Pancreas (tissue), 10 donors: Measurements from ENCODE around the gene CREB3L4. TPM values are rescaled to one million over a fixed set of nuclear protein-coding genes. Genes with fewer than 3 reads are reported as not detected.

Source experiments
- ATAC-seq, 4 donors: fragments of 200-7000 bp; cut with Tn5 transposase; one replicate each; pipeline versions ENCODE4 v1.8.0 to v1.9.1; 2020; ENCODE audit warnings: mild to moderate bottlenecking in 4 of 4, moderate library complexity in 4 of 4
- DNase-seq, 6 donors: peaks; one replicate each; pipeline ENCODE4 v3.0.0-alpha.2; 2020
- FAIRE-seq: peaks from 2 replicates; lab custom pipeline; 2012; peaks lifted over from hg19 to GRCh38; lab: Jason Lieb, UNC
- H3K27ac ChIP-seq, 4 donors: fragments of 200-600 bp; sonication (generic); 1 replicate in 3 of 4; 2 replicates in 1 of 4; pipeline versions ENCODE4 v1.5.0 to v1.8.0; 2020
- H3K27me3 ChIP-seq, 4 donors: fragments of 200-600 bp; one replicate each; pipeline ENCODE4 v1.8.0; 2021
- H3K36me3 ChIP-seq, 3 donors: fragments of 200-600 bp; sonication (generic) in 1 of 3; one replicate each; pipeline versions ENCODE4 v1.5.0 to v1.8.0; 2020 to 2021
- H3K4me1 ChIP-seq, 3 donors: fragments of 200-600 bp; one replicate each; pipeline ENCODE4 v1.8.0; 2021
- H3K4me3 ChIP-seq, 4 donors: fragments of 200-600 bp; sonication (generic) in 2 of 4; one replicate each; pipeline versions ENCODE4 v1.5.0 to v1.8.0; 2020 to 2021
- H3K9me3 ChIP-seq, 4 donors: fragments of 200-600 bp; one replicate each; pipeline ENCODE4 v1.8.0; 2021
- WGBS, 2 donors: extraction: QIAGEN DNeasy Blood & Tissue Kit; methylation state at CpG; one replicate each; pipeline ENCODE4 v1.1.7; 2013; 5-methylcytosine and 5-hydroxymethylcytosine counted together
- intact Hi-C, 3 donors: fragments of 100-400 bp; cut with DNase I; formaldehyde crosslinking; loops; one replicate each; pipeline versions ENCODE4 v1.11.1 to v1.14.2; 2022
- polyA plus RNA-seq, 2 donors: library from polyadenylated mRNA; stranded (reverse); fragments of 200-250 nt; gene quantifications; one replicate each; pipeline ENCODE4 v1.2.3, GENCODE V29; 2013
- total RNA-seq, 6 donors: library from RNA; stranded (reverse); fragmentation: NEBNext Ultra II Directional in 4 of 6; extraction: Animal tissue kit (Norgen Biotek cat#: 25700) in 4 of 6; gene quantifications; one replicate each; pipeline versions ENCODE4 v1.2.1 to v1.2.4, GENCODE V29; 2021 to 2023
- TF ChIP-seq, protein P1 (sequence below), 4 donors: fragments of 200-600 bp; sonication (generic) in 3 of 4; IDR thresholded peaks; one replicate each; pipeline versions ENCODE4 v1.5.0 to v1.8.0; 2021; ENCODE audit warnings: antibody characterized with exemption in 4 of 4
- donor health status: healthy with polysubstance abuse.
- donor health status: DM: no; HTN: no; CAD: no; lungs with moderate emphysema.
- donor health status: DM: no; HTN: no; CAD: no.
- donor health status: control.
- donor health status: control.
- donor health status: Bipolar disorder and iron deficiency.
- donor health status: DM: yes; HTN: yes; CAD: no.
- donor health status: DM: no; HTN: no; CAD: no.
- donor health status: DM: no; HTN: no; CAD: no.
- donor health status: DM: yes; HTN: yes; CAD: no.

CREB3L4 gene
- total and polyA plus RNA-seq, 8 donors, result 6.5 to 19.6 (median 9.6) TPM

DNA sequence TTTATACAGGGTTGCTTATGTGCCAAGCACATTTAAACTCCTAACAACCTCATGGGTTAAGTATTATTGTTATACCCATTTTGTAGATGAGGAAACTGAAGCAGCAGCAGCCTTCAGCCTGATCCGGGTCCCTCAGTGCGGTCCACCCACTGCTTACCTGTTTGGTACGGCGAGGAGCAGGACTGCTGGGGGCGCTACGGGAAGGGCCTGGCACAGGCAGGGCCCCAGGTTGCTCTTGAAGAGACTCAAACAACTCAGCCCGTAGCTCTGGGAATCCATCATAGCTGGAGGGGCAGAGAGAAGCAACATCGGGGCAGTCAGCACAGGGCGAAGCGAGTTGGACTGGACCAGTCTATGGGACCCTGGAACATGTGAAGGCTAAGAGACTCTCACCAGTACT lies 30.4 kb upstream of the CREB3L4 start:
- DNase-seq, result no peak
- Histone ChIP-seq H3K36me3 (peaks cover 0 to 43% (median 33%) of the 10 kb centered on the region in 3 donors), H3K4me3 (no peak overlapping the region), H3K27me3 (no peaks in the 10 kb centered on the region), H3K27ac (no peak overlapping the region), H3K9me3 (no peaks in the 10 kb centered on the region), H3K4me1 (no peaks in the 10 kb centered on the region)
- no peak for FAIRE-seq
- 96% methylated on average over 10 of the region's 10 CpGs for WGBS, 2 donors
- intact Hi-C loops, result loop anchor here in 1 of 3 donors (10.0 kb wide), 1 partner anchor 123 kb away; no protein-coding TSS in a partner anchor
- TF ChIP-seq, protein P1, sequence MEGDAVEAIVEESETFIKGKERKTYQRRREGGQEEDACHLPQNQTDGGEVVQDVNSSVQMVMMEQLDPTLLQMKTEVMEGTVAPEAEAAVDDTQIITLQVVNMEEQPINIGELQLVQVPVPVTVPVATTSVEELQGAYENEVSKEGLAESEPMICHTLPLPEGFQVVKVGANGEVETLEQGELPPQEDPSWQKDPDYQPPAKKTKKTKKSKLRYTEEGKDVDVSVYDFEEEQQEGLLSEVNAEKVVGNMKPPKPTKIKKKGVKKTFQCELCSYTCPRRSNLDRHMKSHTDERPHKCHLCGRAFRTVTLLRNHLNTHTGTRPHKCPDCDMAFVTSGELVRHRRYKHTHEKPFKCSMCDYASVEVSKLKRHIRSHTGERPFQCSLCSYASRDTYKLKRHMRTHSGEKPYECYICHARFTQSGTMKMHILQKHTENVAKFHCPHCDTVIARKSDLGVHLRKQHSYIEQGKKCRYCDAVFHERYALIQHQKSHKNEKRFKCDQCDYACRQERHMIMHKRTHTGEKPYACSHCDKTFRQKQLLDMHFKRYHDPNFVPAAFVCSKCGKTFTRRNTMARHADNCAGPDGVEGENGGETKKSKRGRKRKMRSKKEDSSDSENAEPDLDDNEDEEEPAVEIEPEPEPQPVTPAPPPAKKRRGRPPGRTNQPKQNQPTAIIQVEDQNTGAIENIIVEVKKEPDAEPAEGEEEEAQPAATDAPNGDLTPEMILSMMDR (IDR thresholded peaks at IDR 0.05), result no peak
- no peak for ATAC-seq

DNA sequence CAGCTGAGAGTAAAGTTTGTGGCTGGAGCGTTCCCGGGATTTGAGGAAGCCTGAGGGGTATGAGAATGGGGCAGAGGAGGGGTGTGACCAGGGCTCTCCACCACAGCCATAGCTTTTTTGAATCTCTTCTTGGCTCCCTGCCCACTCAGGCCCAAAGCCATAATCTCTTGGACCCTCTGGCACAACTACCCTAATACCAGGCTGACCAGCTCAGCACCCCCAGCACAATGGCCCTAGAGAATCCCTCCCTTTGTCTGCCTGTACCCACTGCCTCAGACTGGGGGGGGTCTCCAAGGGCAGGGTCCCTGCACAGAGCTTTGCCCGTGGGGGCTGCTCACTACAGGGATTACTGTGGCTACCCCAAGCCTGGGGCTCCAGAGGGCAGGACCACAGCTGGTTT lies 28.7 kb upstream of the CREB3L4 start:
- H3K36me3 ChIP-seq, result peaks cover 0 to 38% (median 29%) of the 10 kb centered on the region in 3 donors
- no peak overlapping the region for H3K4me3 ChIP-seq
- no peaks in the 10 kb centered on the region for H3K4me1 ChIP-seq
- H3K27me3 ChIP-seq, result no peaks in the 10 kb centered on the region
- TF ChIP-seq, protein P1 (IDR thresholded peaks at IDR 0.05), result no peak
- FAIRE-seq (no peak), DNase-seq (no peak), ATAC-seq (no peak)
- intact Hi-C loops, result loop anchor here in 1 of 3 donors (10.0 kb wide), 1 partner anchor 124 kb away; no protein-coding TSS in a partner anchor
- no peaks in the 10 kb centered on the region for H3K9me3 ChIP-seq
- WGBS, 2 donors, result 61 to 63% methylated on average over 3 of the region's 3 CpGs
- H3K27ac ChIP-seq, result no peak overlapping the region

DNA sequence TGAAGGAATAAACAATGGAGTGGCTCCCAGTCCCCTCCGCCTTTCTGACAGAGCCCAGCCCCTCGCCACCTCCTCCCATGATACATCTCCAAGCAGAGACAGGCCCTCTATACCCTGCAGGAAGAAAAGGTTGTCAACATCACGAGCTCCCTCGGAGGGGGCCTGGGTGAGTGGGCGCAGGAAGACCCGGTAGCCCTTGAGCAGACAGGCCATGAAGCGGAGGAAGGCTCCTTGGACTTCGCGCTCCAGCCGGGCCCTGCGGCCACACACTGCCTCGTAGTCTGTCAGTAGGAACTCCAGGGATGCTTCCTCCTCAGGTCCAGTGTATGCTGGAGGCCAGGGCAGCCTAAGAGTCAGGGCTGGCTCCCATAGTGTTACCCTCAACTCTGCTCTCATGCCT lies 28.2 kb upstream of the CREB3L4 start:
- intact Hi-C loops, result loop anchor here in 1 of 3 donors (10.0 kb wide), 1 partner anchor 125 kb away; no protein-coding TSS in a partner anchor
- WGBS, 2 donors, result 94 to 95% methylated on average over 12 of the region's 12 CpGs
- ATAC-seq, result no peak
- Histone ChIP-seq H3K27me3 (no peaks in the 10 kb centered on the region), H3K36me3 (peaks cover 0 to 34% (median 28%) of the 10 kb centered on the region in 3 donors), H3K27ac (no peak overlapping the region), H3K4me1 (no peaks in the 10 kb centered on the region), H3K9me3 (no peaks in the 10 kb centered on the region), H3K4me3 (no peak overlapping the region)
- TF ChIP-seq, protein P1 (IDR thresholded peaks at IDR 0.05), result no peak
- FAIRE-seq, result no peak
- DNase-seq, result no peak

DNA sequence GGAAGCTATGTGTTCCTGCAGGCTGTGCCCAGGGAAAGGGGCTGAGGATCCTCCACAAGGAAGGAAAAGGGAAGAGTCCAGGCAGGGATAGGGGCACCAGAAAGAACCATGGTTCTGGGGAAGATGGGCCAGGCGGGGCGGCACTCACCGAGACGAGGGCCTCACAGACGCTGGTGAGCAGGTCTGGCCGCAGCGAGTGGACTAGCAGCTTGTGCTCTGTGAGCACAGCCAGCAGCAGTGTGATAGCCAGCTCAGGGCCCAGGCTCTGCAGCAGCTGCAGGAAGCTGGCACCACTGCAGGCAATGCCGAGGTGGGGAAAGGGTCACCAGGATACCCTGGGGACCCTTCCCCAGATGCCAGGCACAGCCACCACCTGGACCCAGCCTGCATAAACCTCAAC lies 26.9 kb upstream of the CREB3L4 start:
- Histone ChIP-seq H3K36me3 (peaks cover 0 to 31% (median 23%) of the 10 kb centered on the region in 3 donors), H3K4me3 (no peak overlapping the region), H3K27me3 (no peaks in the 10 kb centered on the region), H3K9me3 (no peaks in the 10 kb centered on the region), H3K27ac (no peak overlapping the region), H3K4me1 (no peaks in the 10 kb centered on the region)
- DNase-seq, result no peak
- no peak for ATAC-seq
- TF ChIP-seq, protein P1 (IDR thresholded peaks at IDR 0.05), result no peak
- no peak for FAIRE-seq
- intact Hi-C loops, result loop anchor here in 1 of 3 donors (10.0 kb wide), 2 partner anchors 116 to 146 kb away; no protein-coding TSS in a partner anchor
- WGBS, 2 donors, result 95% methylated on average over 8 of the region's 8 CpGs
